Measurements from ENCODE around the gene FAF1.

DNA sequence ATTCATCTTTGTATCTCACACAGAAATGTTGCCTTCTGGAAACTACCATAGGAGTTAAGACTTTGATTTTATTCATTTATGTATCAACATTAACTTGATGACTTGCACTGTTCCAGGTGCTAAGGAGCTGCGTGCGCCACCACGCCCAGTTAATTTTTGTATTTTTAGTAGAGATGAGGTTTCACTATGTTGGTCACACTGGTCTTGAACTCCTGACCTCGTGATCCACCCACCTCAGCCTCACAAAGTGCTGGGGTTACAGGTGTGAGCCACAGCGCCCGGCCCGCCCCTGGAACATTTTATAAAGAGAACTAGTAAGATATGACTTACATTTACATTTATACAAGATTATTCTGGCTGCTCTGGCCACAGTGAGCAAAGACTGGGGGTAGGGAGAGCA is 252.2 kb downstream of the FAF1 start:
- TF ChIP-seq, protein P1, sequence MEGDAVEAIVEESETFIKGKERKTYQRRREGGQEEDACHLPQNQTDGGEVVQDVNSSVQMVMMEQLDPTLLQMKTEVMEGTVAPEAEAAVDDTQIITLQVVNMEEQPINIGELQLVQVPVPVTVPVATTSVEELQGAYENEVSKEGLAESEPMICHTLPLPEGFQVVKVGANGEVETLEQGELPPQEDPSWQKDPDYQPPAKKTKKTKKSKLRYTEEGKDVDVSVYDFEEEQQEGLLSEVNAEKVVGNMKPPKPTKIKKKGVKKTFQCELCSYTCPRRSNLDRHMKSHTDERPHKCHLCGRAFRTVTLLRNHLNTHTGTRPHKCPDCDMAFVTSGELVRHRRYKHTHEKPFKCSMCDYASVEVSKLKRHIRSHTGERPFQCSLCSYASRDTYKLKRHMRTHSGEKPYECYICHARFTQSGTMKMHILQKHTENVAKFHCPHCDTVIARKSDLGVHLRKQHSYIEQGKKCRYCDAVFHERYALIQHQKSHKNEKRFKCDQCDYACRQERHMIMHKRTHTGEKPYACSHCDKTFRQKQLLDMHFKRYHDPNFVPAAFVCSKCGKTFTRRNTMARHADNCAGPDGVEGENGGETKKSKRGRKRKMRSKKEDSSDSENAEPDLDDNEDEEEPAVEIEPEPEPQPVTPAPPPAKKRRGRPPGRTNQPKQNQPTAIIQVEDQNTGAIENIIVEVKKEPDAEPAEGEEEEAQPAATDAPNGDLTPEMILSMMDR (IDR thresholded peaks at IDR 0.05; ENCODE audit: insufficient read depth, low read length, poor library complexity, severe bottlenecking) = no peak
- no peak for TF ChIP-seq EZH2phosphoT487 (conservative IDR thresholded peaks at IDR 0.05; ENCODE audit: low read length)
